GM21737 (cell line): ENCODE measurements around the gene DNAH3.
"Not testable (repeated sequence)": the region's sequence is repeated elsewhere in the genome, so short reads cannot be mapped to it uniquely, and the experiment has no call there.

ENCODE experiments used
- ATAC-seq: cut with Tn5 transposase; IDR thresholded peaks from one replicate; pipeline ENCODE4 v1.9.1; 2021; ENCODE audit warnings: mild to moderate bottlenecking, moderate library complexity; ENCODE audit not compliant: unreplicated experiment

The DNAH3 gene

GRCh38 chr16:21076186-21076883, 74.3 kb downstream of the DNAH3 start:
- ATAC-seq, result no peak

GRCh38 chr16:21075252-21075651, 75.4 kb downstream of the DNAH3 start:
- ATAC-seq, result no peak

- ATAC-seq, result no peak
Measured at GRCh38 chr16:21072976-21073375, 77.7 kb downstream of the DNAH3 start.

- no peak for ATAC-seq
Measured at GRCh38 chr16:21071741-21072140, 78.9 kb downstream of the DNAH3 start.

GRCh38 chr16:21070564-21070963, 80.1 kb downstream of the DNAH3 start:
- ATAC-seq, result no peak

- ATAC-seq, result no peak
Measured at GRCh38 chr16:21069986-21070385, 80.7 kb downstream of the DNAH3 start.

- no peak for ATAC-seq
Measured at GRCh38 chr16:21064203-21064602, 86.4 kb downstream of the DNAH3 start.

- not testable (repeated sequence) for ATAC-seq
Measured at GRCh38 chr16:21063314-21063713, 87.3 kb downstream of the DNAH3 start.

- no peak for ATAC-seq
Measured at GRCh38 chr16:21060027-21060510, 90.6 kb downstream of the DNAH3 start.

GRCh38 chr16:21057875-21058274, 92.8 kb downstream of the DNAH3 start:
- ATAC-seq, result no peak

GRCh38 chr16:21056396-21056795, 94.2 kb downstream of the DNAH3 start:
- ATAC-seq, result no peak

- ATAC-seq, result not testable (repeated sequence)
Measured at GRCh38 chr16:21055738-21056137, 94.9 kb downstream of the DNAH3 start.

- no peak for ATAC-seq
Measured at GRCh38 chr16:21053590-21053989, 97.1 kb downstream of the DNAH3 start.

- not testable (repeated sequence) for ATAC-seq
Measured at GRCh38 chr16:21048091-21048912, 102.3 kb downstream of the DNAH3 start.

GRCh38 chr16:21038197-21038596, 112.4 kb downstream of the DNAH3 start:
- ATAC-seq, result no peak

- ATAC-seq, result no peak
Measured at GRCh38 chr16:21037736-21038135, 112.9 kb downstream of the DNAH3 start.

GRCh38 chr16:21037168-21037567, 113.5 kb downstream of the DNAH3 start:
- no peak for ATAC-seq

- ATAC-seq, result no peak
Measured at GRCh38 chr16:21036471-21036870, 114.2 kb downstream of the DNAH3 start.

GRCh38 chr16:21033704-21034103, 116.9 kb downstream of the DNAH3 start:
- ATAC-seq, result no peak

GRCh38 chr16:21033264-21033663, 117.4 kb downstream of the DNAH3 start:
- ATAC-seq, result no peak

GRCh38 chr16:21028728-21029127, 121.9 kb downstream of the DNAH3 start:
- ATAC-seq, result no peak

- no peak for ATAC-seq
Measured at GRCh38 chr16:21026846-21027245, 123.8 kb downstream of the DNAH3 start.
